ENCODE data around the gene PNPO.
"Not testable (repeated sequence)": the region's sequence is repeated elsewhere in the genome, so short reads cannot be mapped to it uniquely, and the experiment has no call there.

DNA sequence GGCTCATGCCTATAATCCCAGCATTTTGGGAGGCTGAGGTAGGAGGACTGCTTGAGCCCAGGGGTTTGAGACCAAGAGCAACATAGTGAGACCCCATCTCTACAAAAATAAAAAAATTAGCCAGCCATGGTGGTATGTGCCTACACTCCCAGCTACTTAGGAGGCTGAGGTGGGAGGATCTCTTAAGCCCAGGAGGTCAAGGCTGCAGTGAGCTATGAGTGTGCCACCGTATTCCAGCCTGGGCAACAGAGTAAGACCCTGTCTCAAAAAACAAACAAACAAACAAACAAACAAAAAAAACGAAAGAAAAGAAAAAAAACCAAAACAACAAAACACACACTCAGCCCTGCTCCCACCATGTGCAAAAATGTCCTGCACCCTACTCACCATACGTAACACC, 5.9 kb upstream of the PNPO start:
- TF ChIP-seq EP300, POLR2A (IDR thresholded peaks at IDR 0.05): not testable (repeated sequence)
- TF ChIP-seq, protein P1, sequence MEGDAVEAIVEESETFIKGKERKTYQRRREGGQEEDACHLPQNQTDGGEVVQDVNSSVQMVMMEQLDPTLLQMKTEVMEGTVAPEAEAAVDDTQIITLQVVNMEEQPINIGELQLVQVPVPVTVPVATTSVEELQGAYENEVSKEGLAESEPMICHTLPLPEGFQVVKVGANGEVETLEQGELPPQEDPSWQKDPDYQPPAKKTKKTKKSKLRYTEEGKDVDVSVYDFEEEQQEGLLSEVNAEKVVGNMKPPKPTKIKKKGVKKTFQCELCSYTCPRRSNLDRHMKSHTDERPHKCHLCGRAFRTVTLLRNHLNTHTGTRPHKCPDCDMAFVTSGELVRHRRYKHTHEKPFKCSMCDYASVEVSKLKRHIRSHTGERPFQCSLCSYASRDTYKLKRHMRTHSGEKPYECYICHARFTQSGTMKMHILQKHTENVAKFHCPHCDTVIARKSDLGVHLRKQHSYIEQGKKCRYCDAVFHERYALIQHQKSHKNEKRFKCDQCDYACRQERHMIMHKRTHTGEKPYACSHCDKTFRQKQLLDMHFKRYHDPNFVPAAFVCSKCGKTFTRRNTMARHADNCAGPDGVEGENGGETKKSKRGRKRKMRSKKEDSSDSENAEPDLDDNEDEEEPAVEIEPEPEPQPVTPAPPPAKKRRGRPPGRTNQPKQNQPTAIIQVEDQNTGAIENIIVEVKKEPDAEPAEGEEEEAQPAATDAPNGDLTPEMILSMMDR (IDR thresholded peaks at IDR 0.05), result not testable (repeated sequence)

Data from sigmoid colon (tissue), 4 donors.